COLO668 (cell line): ENCODE data around the gene KCTD10.

Source experiments
- DNase-seq: peaks from one replicate; lab custom pipeline; 2025; ENCODE audit not compliant: unreplicated experiment; lab: John Stamatoyannopoulos, UW

KCTD10 gene

DNA sequence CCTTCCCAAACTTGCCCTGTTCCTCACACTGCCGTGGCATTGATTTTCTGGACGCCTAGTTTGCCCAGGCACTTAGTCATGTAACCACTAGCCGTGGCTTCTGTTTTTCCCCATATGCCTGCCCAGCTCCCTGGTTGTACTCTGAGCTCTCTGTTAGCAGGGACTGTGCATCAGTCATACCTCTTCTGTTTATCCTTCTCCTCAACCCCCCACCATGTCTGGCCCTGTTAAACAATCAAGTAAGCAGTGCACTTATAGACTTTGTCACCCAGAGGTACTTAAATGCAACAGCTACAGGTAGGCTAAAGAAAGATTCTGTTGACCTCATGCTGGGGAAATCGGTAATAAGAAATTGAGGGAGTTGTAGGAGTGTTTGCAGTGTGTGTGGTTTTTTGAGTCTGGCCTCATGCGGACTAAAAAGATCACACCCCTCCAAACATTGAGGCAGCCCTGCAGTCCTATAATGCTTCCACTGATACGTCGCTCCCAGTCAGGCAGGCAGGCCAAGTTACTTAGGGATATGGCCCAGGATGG is 17.3 kb upstream of the KCTD10 start:
- no peak for DNase-seq

DNA sequence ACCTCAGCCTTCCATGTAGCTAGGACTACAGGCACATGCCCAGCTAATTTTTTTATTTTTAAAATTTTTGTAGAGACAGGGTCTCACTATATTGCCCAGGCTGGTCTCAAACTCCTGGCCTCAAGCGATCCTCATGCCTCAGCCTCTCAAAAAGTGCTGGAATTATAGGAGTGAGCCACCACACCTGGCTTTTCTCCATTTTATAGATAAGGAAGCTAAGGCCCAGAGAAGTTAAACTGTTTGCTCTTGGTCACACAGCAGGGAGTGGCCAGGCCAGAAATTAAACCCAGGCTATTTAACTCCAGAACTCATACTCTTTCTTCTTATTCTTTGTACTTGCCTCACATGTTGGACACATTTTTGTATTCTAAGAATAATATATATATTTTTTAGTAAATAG is 16.8 kb upstream of the KCTD10 start:
- DNase-seq, result no peak

DNA sequence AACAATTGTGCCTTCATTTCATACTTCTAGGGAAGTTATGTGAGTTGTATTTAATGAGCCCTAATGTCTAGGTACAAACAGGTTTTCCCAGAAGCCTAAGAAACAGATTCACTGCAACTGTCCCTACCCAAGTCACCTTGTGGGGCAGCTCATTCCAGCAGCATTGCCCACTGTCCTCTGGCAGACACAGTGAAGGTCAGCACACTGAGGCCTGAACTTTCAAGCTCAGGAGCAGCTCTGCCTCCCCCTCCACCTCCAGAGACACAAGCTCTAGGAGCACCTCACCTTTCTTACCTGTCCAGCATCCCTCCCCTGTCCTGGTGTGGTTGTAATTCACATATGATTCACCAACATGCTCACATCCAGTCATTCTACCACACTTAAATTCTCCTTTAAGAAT is 16.0 kb upstream of the KCTD10 start:
- DNase-seq, result no peak

DNA sequence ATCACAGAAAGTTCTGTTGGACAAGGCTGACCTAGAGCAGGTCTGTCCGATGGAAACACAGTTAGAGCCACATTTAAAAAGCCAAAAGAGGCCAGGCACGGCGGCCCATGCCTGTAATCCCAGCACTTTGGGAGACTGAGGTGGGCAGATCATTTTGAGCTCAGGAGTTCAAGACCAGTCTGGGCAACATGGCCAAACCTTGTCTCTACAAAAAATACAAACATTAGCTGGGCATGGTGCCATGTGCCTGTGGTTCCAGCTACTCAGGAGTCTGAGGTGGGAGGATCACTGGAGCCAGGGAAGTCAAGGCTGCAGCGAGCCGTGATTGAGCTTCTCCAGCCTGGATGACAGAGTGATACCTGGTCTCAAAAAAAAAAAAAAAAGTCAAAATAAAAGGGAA is 15.3 kb upstream of the KCTD10 start:
- no peak for DNase-seq

DNA sequence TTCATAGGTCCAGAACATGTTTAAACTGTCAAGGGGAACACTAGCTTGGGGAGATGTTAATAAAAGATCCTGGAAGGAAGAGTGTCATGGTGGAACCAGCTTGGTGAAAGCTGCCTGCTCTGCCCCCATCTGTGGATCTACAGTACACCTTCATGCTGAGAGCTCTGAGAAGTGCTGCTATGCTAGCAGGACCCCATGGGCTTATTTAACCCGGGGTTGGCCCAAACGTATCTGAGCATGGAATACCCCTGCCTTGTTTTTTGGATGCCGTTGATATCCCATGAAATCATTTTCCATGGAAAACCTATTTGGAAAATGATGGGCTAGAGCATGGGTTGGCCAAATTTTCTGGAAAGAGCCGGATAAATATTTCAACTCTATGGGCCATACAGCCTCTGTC is 14.6 kb upstream of the KCTD10 start:
- no peak for DNase-seq

DNA sequence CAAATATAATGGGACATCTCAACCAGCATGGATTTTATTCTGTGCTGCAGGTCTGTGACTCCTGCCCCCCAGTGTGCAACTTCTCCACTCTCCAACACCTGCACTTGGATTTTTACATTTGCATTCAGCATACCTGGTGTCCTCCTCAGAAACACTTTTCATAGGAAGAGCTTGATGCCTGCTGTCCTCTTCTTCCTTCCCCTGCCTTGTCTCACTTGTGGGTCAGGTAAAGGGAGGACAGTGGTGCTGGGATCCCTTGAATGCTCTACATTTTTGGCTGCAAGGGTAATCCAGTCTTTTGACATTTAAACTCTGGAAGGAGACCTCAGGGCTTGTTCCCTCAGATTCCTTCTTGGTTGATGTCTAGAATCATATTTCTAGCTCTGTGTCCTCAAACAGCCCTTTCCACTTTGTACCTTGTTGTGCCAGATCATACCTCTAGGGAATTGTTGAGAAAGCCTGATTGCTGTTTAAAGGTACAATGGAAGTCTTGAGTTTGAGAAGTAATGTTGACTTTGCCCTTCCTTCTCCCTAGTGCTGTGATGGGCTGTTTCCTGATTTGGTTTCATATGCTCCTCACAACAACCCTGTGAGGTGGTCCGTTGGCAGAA is 13.0 kb upstream of the KCTD10 start:
- no peak for DNase-seq

DNA sequence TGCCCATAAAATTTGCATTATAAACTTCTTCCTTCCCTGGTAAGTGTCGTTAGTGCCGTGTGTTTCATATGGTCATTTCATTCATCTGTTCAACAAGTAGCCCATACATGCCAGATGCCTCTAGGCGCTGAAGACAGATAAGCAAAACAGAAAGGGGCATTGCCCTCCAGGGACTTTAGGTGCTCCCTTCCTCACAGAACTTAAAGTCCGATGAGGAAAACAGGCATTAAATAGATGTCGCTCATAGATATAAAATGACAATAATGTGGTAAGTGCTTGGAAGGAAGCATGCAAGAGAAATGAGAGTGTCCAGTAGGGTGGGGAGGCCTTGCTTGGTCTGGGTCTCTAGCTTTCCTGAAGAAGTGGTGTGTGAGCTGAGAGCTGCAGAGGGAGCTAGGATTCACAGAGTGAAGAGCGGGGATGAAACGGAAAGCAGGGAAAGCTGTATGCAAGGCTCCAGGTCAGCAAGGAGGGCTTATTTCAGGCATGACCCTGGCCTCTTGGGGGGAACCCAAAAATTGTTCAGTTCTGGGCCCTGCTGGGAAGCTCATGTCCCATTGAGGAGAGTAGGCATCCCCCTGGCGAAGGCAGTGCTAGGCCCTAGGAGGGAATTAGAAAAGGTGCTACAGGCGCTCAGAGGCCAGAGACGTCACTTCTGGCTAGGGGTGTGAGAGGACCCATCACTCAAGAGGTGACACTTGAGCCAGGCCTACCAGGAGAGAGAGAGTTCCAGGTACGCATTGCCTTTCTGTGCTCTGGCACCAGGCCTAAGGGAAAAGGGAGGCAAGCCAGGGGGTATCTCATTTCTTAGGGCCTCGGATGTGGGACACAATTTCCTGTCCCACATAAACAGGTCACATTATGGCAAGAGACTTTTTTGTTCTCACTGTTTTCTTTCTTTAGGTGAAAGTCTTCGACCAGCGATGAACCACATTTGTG is 12.2 kb upstream of the KCTD10 start:
- DNase-seq, result no peak

DNA sequence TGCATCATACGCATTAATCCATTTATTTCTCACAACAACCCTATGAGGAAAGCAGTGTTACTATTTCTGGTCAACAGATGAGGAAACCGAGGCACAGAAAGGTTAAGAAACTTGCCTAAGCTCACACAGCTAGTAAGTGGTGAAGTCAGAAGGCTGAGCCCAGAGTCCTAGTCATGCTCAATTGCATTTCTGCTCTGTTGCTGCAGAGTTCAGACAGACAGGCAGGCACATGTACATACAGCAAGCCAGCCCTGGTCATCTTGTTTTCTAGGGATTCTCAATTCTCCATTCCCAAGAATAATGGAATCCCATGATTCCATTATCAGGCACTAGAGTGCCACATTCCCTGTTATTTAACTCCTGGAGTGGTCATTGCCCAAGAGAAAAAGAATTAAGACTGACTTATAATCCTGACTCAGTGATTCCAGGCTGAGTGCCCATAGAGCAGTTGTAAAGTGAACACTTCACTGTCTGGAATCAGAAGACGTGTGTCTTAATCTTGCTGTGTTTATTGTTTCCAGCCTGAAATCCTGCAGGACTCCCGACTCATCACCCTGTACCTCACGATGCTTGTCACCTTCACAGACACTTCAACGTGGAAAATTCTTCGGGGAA is 11.1 kb upstream of the KCTD10 start:
- DNase-seq, result no peak

DNA sequence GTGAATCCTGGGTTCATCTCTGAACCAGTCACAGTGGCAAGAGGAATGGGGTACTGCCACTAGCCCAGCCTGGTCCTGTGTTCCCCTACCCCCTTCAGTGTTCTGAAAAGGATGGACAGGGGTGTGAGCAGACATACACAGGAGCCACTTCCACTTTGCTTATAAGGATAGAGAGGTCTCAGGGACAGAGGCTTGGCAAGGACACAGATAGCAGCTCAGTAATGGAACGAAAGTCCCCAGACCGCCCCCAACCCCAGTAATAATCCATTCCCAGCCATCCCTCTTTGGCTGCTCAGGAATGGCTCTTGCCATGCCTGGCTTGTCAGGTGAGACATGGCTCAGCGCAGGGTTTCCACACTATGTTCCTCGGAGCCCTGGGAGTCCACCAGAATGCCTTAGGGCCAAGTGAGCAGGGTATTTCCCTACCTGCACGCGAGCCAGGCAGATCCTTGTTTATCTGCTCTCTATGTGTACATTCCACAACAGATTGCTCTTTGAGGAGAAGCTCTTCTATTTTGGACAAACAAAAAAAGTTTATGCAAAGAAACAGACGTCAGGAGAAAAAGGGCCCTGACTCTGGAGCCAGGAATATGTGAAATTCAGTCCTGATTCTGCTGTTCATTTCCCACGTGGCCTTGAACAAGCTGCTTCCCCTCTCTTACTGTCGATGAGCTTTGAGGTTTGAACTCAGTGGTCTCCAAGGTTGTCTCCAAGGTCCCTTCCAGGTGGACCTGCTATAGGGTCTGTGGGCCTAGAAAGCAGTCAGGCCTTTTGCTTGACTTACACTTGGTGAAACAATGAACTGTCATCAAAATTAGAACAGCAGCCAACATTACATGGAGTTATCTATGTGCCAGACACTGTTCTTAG is 10.3 kb upstream of the KCTD10 start:
- DNase-seq, result no peak

DNA sequence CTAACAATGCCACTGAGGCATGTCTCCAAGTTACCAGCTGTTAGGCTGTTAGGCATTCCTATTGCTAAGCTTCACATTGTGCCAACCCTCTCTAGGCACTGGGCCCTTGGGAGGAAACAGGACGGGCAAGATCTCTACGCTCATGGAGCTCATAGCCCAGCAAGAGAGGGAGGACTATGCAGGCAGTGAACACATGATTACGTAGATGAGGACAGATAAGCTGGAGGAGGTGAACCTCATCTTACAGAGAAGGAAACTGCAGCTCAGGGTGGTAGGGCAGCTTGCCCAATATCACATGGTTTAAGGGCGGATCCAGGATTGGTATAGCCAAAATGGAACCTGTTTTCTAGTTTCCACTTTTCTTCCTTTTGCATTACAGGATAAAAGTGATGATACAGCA is 8.1 kb upstream of the KCTD10 start:
- no peak for DNase-seq

DNA sequence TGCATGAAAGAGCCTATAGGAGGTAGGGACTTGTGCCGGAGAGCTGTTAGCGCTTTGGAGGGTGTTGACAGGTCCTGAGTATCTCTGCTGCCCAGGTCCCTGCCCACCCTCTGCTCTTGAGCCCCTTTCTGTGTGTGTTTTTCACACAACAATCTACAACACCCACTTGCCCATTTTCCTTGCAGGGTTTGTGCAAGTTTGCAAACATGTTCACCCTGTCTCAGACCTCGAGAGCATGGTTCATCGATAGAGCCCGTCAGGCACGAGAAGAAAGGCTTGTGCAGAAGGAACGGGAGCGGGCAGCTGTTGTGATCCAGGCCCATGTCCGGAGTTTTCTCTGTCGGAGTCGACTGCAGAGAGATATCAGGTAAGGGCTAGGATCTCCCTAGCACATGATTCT is 6.2 kb upstream of the KCTD10 start:
- no peak for DNase-seq

DNA sequence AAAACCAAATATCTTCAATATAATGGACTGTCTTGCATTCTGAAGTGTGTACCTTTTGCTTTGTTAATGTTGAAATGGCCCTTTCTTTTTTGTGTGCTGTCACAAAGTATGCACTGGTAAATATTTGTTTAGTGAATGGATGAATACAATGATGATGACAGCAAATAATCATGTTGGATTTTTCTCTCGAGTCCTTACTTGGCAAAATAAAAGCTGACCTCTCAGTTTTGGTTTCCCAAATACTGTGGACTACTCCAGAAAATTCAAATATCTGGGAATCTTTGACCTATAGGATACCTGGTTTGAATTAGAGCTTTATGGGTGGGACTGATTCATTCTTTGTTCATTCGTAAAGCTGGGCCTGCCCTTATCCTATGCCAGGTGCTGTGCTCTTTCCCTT is 5.8 kb upstream of the KCTD10 start:
- no peak for DNase-seq

DNA sequence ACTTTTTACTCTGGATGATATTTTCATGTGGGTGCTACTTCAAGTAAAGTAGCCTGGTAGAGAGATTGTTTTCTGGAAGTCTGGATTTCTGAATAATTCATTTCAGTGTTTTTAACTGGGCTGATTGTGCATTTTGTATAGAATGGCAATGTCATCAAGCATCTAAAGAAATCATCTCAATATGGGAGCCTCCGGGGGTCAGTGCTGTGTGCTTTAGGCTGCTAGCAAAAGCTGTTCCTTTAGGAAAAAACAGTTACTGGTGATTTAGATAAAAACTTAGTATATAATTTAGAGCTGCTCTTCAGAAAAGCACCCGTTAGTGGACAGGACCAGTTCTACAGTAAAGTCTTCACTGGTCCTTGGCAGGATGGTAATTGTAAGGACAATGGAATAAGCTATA is 5.4 kb upstream of the KCTD10 start:
- no peak for DNase-seq

DNA sequence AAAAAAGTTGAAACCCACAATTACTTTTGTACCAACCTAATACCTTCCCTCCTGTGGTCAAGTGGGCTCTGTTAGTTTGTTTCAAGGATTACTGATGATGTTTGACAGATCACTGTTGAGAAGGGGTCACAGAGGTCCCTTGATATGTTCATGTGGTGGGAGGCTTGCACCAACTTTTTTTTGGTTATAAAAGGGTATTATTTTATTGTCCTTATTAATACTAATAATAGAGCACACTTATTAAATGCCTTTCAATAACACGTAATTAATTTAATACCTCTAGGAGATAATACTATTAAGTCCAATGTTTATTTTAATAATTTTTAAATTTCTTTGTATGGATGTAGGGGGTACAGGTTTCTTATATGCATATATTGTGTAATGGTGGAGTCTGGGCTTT is 4.8 kb upstream of the KCTD10 start:
- no peak for DNase-seq

DNA sequence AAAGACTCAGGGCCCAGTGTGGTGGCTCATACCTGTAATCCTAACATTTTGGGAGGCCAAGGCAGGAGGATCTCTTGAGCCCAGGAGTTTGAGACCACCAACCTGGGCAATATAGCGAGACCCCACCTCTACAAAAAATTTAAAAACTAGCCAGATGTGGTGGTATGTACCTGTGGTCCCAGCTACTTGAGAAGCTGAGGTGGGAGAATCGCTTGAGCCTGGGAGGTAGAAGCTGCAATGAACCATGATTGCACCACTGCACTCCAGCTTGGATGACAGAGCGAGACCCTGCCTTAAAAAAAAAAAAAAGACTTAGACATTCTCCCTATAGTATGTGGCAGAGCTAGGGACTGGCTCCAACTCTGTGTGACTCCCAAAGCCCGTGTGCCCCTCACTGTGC is 3.3 kb upstream of the KCTD10 start:
- DNase-seq, result no peak

DNA sequence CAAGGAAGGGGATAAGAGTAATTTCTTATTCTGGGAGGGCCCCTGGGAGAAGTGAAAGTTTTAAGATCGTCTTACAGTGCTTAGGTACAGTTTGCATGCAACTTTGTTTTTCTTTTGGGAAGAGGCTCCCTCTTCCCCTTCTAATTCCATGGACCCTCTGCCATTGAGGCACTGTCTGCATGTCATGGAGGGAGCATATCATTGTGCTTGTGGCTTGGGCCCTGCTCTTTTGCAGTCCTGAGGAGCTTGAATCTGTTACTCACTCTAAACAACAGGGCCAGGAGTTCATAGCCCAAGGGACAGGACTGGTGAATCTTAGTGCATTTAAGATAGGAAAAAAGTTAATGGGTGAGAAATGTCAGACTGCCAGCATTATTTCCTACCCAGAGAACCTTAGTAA is 2.7 kb upstream of the KCTD10 start:
- DNase-seq, result no peak

DNA sequence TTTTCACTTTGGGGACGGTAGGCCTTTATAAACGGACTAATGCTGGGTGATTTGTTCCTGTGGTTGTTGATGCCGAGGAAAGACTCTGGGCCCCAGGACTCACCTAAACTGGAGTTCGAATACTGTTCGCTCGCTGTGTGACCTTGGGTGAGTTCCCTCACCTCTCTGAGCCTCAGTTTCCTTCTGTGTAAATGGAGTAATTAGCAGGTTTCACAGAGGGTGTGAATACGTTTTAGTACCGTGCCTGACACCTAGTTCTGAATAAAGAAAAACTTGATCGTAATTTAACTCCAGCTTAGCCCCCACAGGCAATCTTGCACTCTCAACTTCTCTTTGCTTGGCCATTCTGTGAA is 839 bp upstream of the KCTD10 start:
- no peak for DNase-seq

DNA sequence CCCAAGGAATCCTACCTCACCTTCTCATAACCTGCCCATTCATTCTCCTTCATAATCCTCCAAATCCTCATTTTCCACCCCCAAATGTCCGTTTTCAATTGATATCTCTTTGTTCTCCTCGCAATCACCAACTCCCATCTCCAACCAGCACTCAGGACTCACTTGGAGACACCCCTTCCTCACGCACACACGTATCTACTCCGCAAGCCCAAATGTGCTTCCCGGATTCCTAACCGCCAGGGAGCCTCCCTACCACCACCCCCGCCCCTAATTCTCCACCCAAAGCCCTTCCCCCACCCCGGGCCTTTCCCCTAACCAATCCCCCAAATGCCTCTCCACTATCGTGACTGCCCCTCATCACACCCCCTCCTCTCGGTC is 304 bp downstream of the KCTD10 start:
- no peak for DNase-seq

DNA sequence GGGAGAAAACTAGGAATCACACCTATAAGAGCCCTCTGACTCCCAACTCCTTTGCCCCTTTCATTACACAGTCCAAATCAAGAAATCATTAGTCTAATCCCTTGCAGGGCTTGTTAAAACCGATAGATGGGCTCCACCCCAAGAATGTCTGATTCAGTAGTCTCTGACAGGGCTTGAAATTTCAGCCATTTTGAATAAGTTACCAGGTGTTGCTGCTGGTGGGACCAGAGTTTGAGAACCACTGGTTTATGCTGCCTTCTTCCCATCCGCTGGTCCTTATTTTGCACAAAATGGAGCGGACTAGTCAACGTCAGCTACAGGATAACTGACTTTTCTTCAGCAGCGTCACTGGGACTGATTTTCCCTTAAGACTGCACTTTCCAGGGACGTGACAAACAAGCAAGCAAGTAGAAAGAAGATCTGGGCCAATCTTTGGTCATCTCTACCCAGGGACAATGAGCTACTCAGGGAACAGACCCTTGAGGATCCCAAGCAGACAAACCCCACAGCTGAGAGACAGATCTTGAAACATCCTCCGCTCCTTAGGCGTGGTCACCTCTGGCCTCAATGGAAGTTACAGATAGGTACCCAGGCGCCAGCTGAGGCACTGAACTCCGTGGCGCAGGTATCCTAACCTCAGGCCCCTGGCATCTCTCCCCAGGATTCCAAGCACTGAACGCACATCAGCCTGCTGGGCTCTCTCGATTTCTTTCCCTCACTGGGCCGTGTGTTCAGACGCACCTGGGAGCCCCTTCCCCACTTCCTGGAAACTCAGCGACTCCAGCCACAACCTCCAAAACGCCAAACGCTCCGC is 900 bp downstream of the KCTD10 start:
- DNase-seq, result no peak

DNA sequence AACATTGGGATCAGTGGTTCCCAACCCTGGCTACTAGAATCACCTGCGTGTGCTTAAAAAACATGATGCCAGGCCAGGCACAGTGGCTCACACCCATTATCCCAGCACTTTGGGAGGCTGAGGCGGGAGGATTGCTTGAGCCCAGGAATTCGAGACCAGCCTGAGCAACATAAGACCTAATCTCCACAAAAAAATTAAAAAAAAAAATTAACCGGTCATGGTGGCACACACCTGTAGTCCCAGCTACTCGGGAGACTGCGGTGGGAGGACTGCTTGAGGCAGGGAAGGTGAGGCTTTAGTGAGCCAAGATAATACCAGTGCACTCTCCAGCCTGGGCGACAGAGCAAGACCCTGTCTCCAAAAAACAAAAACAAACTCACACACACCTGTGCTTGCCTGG is 2.0 kb downstream of the KCTD10 start:
- no peak for DNase-seq
